Gastroesophageal sphincter (tissue), 3 donors: ENCODE measurements around the gene RUNX2.

ENCODE experiments used
- POLR2AphosphoS5 ChIP-seq: sonication (generic); formaldehyde crosslinking; IDR thresholded peaks from one replicate; pipeline ENCODE4 v1.6.1; 2017; ENCODE audit warnings: antibody characterized with exemption
- TF ChIP-seq, protein P1 (sequence below), 4 experiments: fragments of 200-600 bp in 2 of 4; fragments of 450-650 bp in 2 of 4; sonication (generic) in 1 of 4; IDR thresholded peaks; one replicate each; pipeline ENCODE4 v1.5.1; 2017 to 2019; ENCODE audit warnings: antibody characterized with exemption in 4 of 4, mild to moderate bottlenecking in 2 of 4, moderate library complexity in 2 of 4

DNA sequence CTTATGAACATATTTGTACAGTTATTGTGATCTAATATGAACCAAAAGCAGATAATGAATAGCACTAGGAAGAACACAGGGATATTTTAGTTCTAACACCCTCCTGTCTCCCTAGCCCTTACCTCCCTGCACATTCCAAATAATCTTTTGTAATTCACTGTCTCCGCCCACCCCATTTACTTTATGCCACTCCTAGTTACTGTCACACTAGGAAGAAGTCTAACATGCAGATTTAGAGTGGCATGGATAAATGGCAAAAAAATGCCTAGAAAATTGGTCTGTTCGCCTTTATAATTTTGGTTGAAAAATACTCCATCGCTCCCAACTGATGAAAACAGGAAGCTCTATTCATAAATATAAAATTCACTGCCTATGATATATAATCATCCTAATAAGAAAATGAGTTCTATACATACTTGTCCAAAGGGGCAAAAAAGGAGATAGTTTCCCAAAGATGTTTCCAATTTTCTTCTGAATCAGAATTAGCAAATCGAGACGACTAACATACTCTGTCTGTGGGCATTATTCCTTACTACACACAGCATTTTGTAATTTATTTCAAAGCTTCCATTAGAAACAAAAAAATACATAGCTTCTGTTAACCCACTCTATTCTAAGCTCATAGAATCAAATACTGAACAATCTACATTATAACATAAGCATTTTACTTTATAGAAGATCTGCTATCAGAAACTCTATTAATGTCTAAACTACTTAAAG lies 1.3 kb upstream of the RUNX2 start:
- TF ChIP-seq, protein P1, sequence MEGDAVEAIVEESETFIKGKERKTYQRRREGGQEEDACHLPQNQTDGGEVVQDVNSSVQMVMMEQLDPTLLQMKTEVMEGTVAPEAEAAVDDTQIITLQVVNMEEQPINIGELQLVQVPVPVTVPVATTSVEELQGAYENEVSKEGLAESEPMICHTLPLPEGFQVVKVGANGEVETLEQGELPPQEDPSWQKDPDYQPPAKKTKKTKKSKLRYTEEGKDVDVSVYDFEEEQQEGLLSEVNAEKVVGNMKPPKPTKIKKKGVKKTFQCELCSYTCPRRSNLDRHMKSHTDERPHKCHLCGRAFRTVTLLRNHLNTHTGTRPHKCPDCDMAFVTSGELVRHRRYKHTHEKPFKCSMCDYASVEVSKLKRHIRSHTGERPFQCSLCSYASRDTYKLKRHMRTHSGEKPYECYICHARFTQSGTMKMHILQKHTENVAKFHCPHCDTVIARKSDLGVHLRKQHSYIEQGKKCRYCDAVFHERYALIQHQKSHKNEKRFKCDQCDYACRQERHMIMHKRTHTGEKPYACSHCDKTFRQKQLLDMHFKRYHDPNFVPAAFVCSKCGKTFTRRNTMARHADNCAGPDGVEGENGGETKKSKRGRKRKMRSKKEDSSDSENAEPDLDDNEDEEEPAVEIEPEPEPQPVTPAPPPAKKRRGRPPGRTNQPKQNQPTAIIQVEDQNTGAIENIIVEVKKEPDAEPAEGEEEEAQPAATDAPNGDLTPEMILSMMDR (IDR thresholded peaks at IDR 0.05) = no peak
- TF ChIP-seq POLR2AphosphoS5 = no peak
